HCT116 (cell line): ENCODE measurements around the gene PHF21B.

Experiments
- POLR2A ChIP-seq: IDR thresholded peaks from 2 replicates; pipeline ENCODE4 v1.7.0; 2011; ENCODE audit warnings: borderline replicate concordance; ENCODE audit not compliant: insufficient read depth, insufficient read length; ENCODE audit errors: extremely low read depth
- TF ChIP-seq, protein P1 (sequence below), 3 experiments: fragments of 200-600 bp in 1 of 3; sonication (generic) in 1 of 3; IDR thresholded peaks in 2 of 3; conservative IDR thresholded peaks in 1 of 3; 2 replicates each; pipeline ENCODE4 v1.5.1; 2012 to 2017; ENCODE audit warnings: low read depth in 2 of 3, low read length in 2 of 3, antibody characterized with exemption in 1 of 3, borderline replicate concordance in 1 of 3, control low read depth in 1 of 3, mild to moderate bottlenecking in 1 of 3, mixed read lengths in 1 of 3, mixed run types in 1 of 3, moderate library complexity in 1 of 3; ENCODE audit not compliant: insufficient read depth in 1 of 3
- TF ChIP-seq, protein P2 (sequence below): IDR thresholded peaks from 2 replicates; pipeline ENCODE4 v1.6.1; 2011; ENCODE audit warnings: mild to moderate bottlenecking, low read length, moderate library complexity; ENCODE audit not compliant: insufficient replicate concordance; ENCODE audit errors: extremely low read depth
- TF ChIP-seq, protein P3 (sequence below): IDR thresholded peaks from 2 replicates; pipeline ENCODE4 v1.6.1; 2012

DNA sequence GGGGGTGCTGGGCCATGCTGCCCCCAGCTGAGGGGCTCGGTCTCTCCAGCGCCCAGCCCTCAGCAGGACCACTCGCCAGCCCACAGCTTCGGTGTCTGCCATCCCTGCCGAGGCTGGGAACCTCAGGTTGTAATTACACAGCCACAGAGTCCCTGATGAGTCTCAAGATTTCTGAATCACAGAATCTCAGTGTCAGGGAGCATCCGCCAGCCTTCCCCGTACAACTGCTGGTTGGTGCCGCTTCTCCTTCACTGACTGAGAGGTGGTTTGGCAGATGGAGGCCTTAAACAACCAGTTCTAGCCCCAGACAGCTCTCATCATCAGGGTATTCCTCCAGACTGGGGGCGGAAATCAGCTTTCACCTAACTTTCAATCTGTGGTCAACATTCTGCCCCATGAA, 13.7 kb downstream of the PHF21B start:
- TF ChIP-seq, protein P1, sequence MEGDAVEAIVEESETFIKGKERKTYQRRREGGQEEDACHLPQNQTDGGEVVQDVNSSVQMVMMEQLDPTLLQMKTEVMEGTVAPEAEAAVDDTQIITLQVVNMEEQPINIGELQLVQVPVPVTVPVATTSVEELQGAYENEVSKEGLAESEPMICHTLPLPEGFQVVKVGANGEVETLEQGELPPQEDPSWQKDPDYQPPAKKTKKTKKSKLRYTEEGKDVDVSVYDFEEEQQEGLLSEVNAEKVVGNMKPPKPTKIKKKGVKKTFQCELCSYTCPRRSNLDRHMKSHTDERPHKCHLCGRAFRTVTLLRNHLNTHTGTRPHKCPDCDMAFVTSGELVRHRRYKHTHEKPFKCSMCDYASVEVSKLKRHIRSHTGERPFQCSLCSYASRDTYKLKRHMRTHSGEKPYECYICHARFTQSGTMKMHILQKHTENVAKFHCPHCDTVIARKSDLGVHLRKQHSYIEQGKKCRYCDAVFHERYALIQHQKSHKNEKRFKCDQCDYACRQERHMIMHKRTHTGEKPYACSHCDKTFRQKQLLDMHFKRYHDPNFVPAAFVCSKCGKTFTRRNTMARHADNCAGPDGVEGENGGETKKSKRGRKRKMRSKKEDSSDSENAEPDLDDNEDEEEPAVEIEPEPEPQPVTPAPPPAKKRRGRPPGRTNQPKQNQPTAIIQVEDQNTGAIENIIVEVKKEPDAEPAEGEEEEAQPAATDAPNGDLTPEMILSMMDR (IDR thresholded peaks at IDR 0.05 in 2 of 3, conservative IDR thresholded peaks at IDR 0.05 in 1 of 3; ENCODE audit: borderline replicate concordance in 1 of 3, insufficient read depth in 1 of 3, low read depth in 2 of 3, low read length in 2 of 3) = no peak
- TF ChIP-seq POLR2A = no peak
- TF ChIP-seq, protein P2, sequence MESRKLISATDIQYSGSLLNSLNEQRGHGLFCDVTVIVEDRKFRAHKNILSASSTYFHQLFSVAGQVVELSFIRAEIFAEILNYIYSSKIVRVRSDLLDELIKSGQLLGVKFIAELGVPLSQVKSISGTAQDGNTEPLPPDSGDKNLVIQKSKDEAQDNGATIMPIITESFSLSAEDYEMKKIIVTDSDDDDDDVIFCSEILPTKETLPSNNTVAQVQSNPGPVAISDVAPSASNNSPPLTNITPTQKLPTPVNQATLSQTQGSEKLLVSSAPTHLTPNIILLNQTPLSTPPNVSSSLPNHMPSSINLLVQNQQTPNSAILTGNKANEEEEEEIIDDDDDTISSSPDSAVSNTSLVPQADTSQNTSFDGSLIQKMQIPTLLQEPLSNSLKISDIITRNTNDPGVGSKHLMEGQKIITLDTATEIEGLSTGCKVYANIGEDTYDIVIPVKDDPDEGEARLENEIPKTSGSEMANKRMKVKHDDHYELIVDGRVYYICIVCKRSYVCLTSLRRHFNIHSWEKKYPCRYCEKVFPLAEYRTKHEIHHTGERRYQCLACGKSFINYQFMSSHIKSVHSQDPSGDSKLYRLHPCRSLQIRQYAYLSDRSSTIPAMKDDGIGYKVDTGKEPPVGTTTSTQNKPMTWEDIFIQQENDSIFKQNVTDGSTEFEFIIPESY = no peak
- TF ChIP-seq, protein P3, sequence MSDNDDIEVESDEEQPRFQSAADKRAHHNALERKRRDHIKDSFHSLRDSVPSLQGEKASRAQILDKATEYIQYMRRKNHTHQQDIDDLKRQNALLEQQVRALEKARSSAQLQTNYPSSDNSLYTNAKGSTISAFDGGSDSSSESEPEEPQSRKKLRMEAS = no peak
